GM15510 (cell line): ENCODE measurements around the gene SMG1.

Experiments
- POLR2A ChIP-seq: IDR thresholded peaks from 3 replicates; pipeline ENCODE4 v1.6.1; 2011; ENCODE audit warnings: borderline replicate concordance; ENCODE audit not compliant: insufficient read length; ENCODE audit errors: extremely low read depth

Gene SMG1

GRCh38 chr16:18834864-18835263, 91.3 kb downstream of the SMG1 start:
- no peak for TF ChIP-seq POLR2A

GRCh38 chr16:18833707-18834505, 92.3 kb downstream of the SMG1 start:
- no peak for TF ChIP-seq POLR2A

GRCh38 chr16:18832613-18833012, 93.6 kb downstream of the SMG1 start:
- no peak for TF ChIP-seq POLR2A

- no peak for TF ChIP-seq POLR2A
These were observed 94.2 kb downstream of the SMG1 start for GRCh38 chr16:18832006-18832405.

GRCh38 chr16:18829251-18829650, 97.0 kb downstream of the SMG1 start:
- TF ChIP-seq POLR2A, result no peak

- no peak for TF ChIP-seq POLR2A
These were observed 98.3 kb downstream of the SMG1 start for GRCh38 chr16:18827890-18828289.

GRCh38 chr16:18816286-18816685, 109.9 kb downstream of the SMG1 start:
- TF ChIP-seq POLR2A, result no peak

- no peak for TF ChIP-seq POLR2A
These were observed 114.3 kb downstream of the SMG1 start for GRCh38 chr16:18811925-18812324.

- no peak for TF ChIP-seq POLR2A
These were observed 117.0 kb downstream of the SMG1 start for GRCh38 chr16:18809165-18809564.

- TF ChIP-seq POLR2A, result no peak
These were observed 120.9 kb downstream of the SMG1 start for GRCh38 chr16:18805257-18805773.

GRCh38 chr16:18804540-18804939, 121.7 kb downstream of the SMG1 start:
- TF ChIP-seq POLR2A, result no peak

- no peak for TF ChIP-seq POLR2A
These were observed 122.4 kb downstream of the SMG1 start for GRCh38 chr16:18803569-18804462.

GRCh38 chr16:18802767-18803343, 123.4 kb downstream of the SMG1 start:
- TF ChIP-seq POLR2A, result no peak

- peak; percentile 98 for TF ChIP-seq POLR2A
These were observed 124.8 kb downstream of the SMG1 start, which contains the start of gene ARL6IP1 for GRCh38 chr16:18801145-18801972. Gene ARL6IP1, minus strand, starts transcription at chr16:18801549. Its CDS starts 83 bp downstream, at chr16:18801466.
